Tibial nerve (tissue), 4 donors: ENCODE measurements around the gene EEA1. TPM values are rescaled to one million over a fixed set of nuclear protein-coding genes. Genes with fewer than 3 reads are reported as not detected.

Source experiments
- DNase-seq, 2 donors: peaks; one replicate each; pipeline ENCODE4 v3.0.0-alpha.2; 2019; ENCODE audit warnings: low spot score in 2 of 2
- H3K27ac ChIP-seq, 4 donors: fragments of 200-600 bp; sonication (generic) in 3 of 4; one replicate each; pipeline ENCODE4 v1.5.1; 2017 to 2019; ENCODE audit warnings: mild to moderate bottlenecking in 1 of 4
- H3K27me3 ChIP-seq, 2 donors: fragments of 200-600 bp; sonication (generic) in 1 of 2; one replicate each; pipeline versions ENCODE4 v1.5.1 to v1.6.0; 2017 to 2019
- H3K36me3 ChIP-seq, 3 donors: fragments of 200-600 bp; sonication (generic); one replicate each; pipeline ENCODE4 v1.5.1; 2018 to 2019
- H3K4me1 ChIP-seq, 4 donors: fragments of 200-600 bp; sonication (generic) in 3 of 4; one replicate each; pipeline ENCODE4 v1.5.1; 2017 to 2019
- H3K4me3 ChIP-seq, 4 donors: fragments of 200-600 bp; sonication (generic) in 3 of 4; one replicate each; pipeline ENCODE4 v1.5.1; 2017 to 2019; ENCODE audit warnings: mild to moderate bottlenecking in 1 of 4, moderate library complexity in 1 of 4
- H3K9me3 ChIP-seq, 4 donors: fragments of 200-600 bp; sonication (generic) in 3 of 4; one replicate each; pipeline ENCODE4 v1.5.1; 2017 to 2019
- CTCF ChIP-seq, 5 experiments: fragments of 200-600 bp in 3 of 5; fragments of 450-650 bp in 2 of 5; sonication (generic) in 3 of 5; IDR thresholded peaks; one replicate each; pipeline ENCODE4 v1.5.1; 2016 to 2019; ENCODE audit warnings: antibody characterized with exemption in 5 of 5, mild to moderate bottlenecking in 3 of 5, moderate library complexity in 2 of 5
- EP300 ChIP-seq, 2 donors: sonication (generic); formaldehyde crosslinking; IDR thresholded peaks; one replicate each; pipeline ENCODE4 v1.6.1; 2017; ENCODE audit warnings: antibody characterized with exemption in 2 of 2, mild to moderate bottlenecking in 1 of 2
- POLR2A ChIP-seq, 2 donors: fragments of 450-650 bp; IDR thresholded peaks; one replicate each; pipeline ENCODE4 v1.6.1; 2017; ENCODE audit warnings: antibody characterized with exemption in 2 of 2, mild to moderate bottlenecking in 2 of 2, moderate library complexity in 2 of 2
- WGBS, 2 donors: methylation state at CpG; one replicate each; pipeline ENCODE4 v1.1.5; 2018; 5-methylcytosine and 5-hydroxymethylcytosine counted together
- total RNA-seq, 4 donors: library from RNA; depleted of rRNA; stranded (reverse); fragments of >200 nt; gene quantifications; one replicate each; pipeline ENCODE4 v1.1.0, GENCODE V29; 2016

The EEA1 gene
- total RNA-seq, 4 donors from 2014 or later, result 18.4 to 34.8 (median 24.1) TPM

- peaks cover 0 to 3% (median 0%) of the 10 kb centered on the region in 4 donors for H3K4me1 ChIP-seq
- no peaks in the 10 kb centered on the region for H3K9me3 ChIP-seq
- no peaks in the 10 kb centered on the region for H3K36me3 ChIP-seq
- no peak for TF ChIP-seq POLR2A (IDR thresholded peaks at IDR 0.05)
- TF ChIP-seq EP300 (IDR thresholded peaks at IDR 0.05), result no peak
- TF ChIP-seq CTCF (IDR thresholded peaks at IDR 0.05), result no peak
- no peaks in the 10 kb centered on the region for H3K27me3 ChIP-seq
- H3K4me3 ChIP-seq, result no peak overlapping the region
- H3K27ac ChIP-seq, result no peak overlapping the region
- no peak for DNase-seq
These were observed 18.6 kb upstream of the EEA1 start for GRCh38 chr12:92947589-92948215.

GRCh38 chr12:92945659-92946220 lies 16.6 kb upstream of the EEA1 start:
- H3K9me3 ChIP-seq, result no peaks in the 10 kb centered on the region

GRCh38 chr12:92943482-92944250 lies 14.6 kb upstream of the EEA1 start:
- 58 to 59% methylated on average over 6 of the region's 6 CpGs for WGBS, 2 donors

More at GRCh38 chr12:92945659-92946220, 16.6 kb upstream of the EEA1 start:
- no peaks in the 10 kb centered on the region for H3K36me3 ChIP-seq
- no peak for TF ChIP-seq POLR2A (IDR thresholded peaks at IDR 0.05)
- no peak for TF ChIP-seq EP300 (IDR thresholded peaks at IDR 0.05)
- TF ChIP-seq CTCF (IDR thresholded peaks at IDR 0.05), result no peak
- no peak for DNase-seq
- H3K27me3 ChIP-seq, result no peaks in the 10 kb centered on the region
- H3K4me3 ChIP-seq, result no peak overlapping the region
- WGBS, 2 donors, result 81 to 95% methylated on average over 2 of the region's 2 CpGs
- no peak overlapping the region for H3K27ac ChIP-seq
- peaks cover 0 to 3% (median 0%) of the 10 kb centered on the region in 4 donors for H3K4me1 ChIP-seq

GRCh38 chr12:92942905-92943304 lies 13.8 kb upstream of the EEA1 start:
- WGBS, 2 donors, result 44 to 55% methylated on average over 1 of the region's 1 CpG
- Histone ChIP-seq H3K36me3 (no peaks in the 10 kb centered on the region), H3K4me3 (no peak overlapping the region), H3K9me3 (no peaks in the 10 kb centered on the region), H3K27me3 (no peaks in the 10 kb centered on the region), H3K27ac (no peak overlapping the region), H3K4me1 (peaks cover 0 to 3% (median 0%) of the 10 kb centered on the region in 4 donors)
- no peak for DNase-seq
- TF ChIP-seq CTCF (IDR thresholded peaks at IDR 0.05), result no peak

More at GRCh38 chr12:92943482-92944250, 14.6 kb upstream of the EEA1 start:
- no peaks in the 10 kb centered on the region for H3K36me3 ChIP-seq
- H3K4me1 ChIP-seq, result peaks cover 0 to 3% (median 0%) of the 10 kb centered on the region in 4 donors
- no peak for TF ChIP-seq CTCF (IDR thresholded peaks at IDR 0.05)
- no peak for TF ChIP-seq EP300 (IDR thresholded peaks at IDR 0.05)
- no peak for TF ChIP-seq POLR2A (IDR thresholded peaks at IDR 0.05)
- H3K4me3 ChIP-seq, result no peak overlapping the region
- H3K27me3 ChIP-seq, result no peaks in the 10 kb centered on the region
- no peak for DNase-seq
- no peak overlapping the region for H3K27ac ChIP-seq
- no peaks in the 10 kb centered on the region for H3K9me3 ChIP-seq

GRCh38 chr12:92939116-92939515 lies 10.0 kb upstream of the EEA1 start:
- peaks cover 0 to 3% (median 0%) of the 10 kb centered on the region in 4 donors for H3K4me1 ChIP-seq
- no peak for TF ChIP-seq CTCF (IDR thresholded peaks at IDR 0.05)
- no peak for TF ChIP-seq POLR2A (IDR thresholded peaks at IDR 0.05)
- no peak for TF ChIP-seq EP300 (IDR thresholded peaks at IDR 0.05)
- H3K27ac ChIP-seq, result no peak overlapping the region
- no peaks in the 10 kb centered on the region for H3K27me3 ChIP-seq
- DNase-seq, result no peak
- 73 to 74% methylated on average over 1 of the region's 1 CpG for WGBS, 2 donors
- no peaks in the 10 kb centered on the region for H3K36me3 ChIP-seq
- no peak overlapping the region for H3K4me3 ChIP-seq
- H3K9me3 ChIP-seq, result no peaks in the 10 kb centered on the region
